Breast epithelium (tissue), 4 donors: Measurements from ENCODE around the gene RPH3AL. TPM values are rescaled to one million over a fixed set of nuclear protein-coding genes. Genes with fewer than 3 reads are reported as not detected.

ENCODE experiments used
- DNase-seq, 2 donors: peaks; one replicate each; pipeline ENCODE4 v3.0.0-alpha.2; 2019; ENCODE audit warnings: low spot score in 2 of 2
- H3K27ac ChIP-seq, 2 donors: fragments of 200-600 bp; sonication (generic) in 1 of 2; one replicate each; pipeline ENCODE4 v1.5.1; 2016 to 2019; ENCODE audit warnings: mild to moderate bottlenecking in 1 of 2
- H3K27me3 ChIP-seq, 2 donors: fragments of 200-600 bp; sonication (generic) in 1 of 2; one replicate each; pipeline versions ENCODE4 v1.5.1 to v1.6.0; 2017 to 2019; ENCODE audit warnings: control low read depth in 1 of 2, mild to moderate bottlenecking in 1 of 2
- H3K36me3 ChIP-seq: fragments of 200-600 bp; one replicate; pipeline ENCODE4 v1.5.1; 2019
- H3K4me1 ChIP-seq, 2 donors: fragments of 200-600 bp; sonication (generic); one replicate each; pipeline ENCODE4 v1.5.1; 2016 to 2019; ENCODE audit warnings: control low read depth in 1 of 2
- H3K4me3 ChIP-seq, 3 donors: fragments of 200-600 bp; sonication (generic); 1 replicate in 2 of 3; 2 replicates in 1 of 3; pipeline ENCODE4 v1.5.1; 2016 to 2019; ENCODE audit warnings: mild to moderate bottlenecking in 3 of 3, moderate library complexity in 2 of 3
- H3K9me3 ChIP-seq, 2 donors: fragments of 200-600 bp; sonication (generic) in 1 of 2; one replicate each; pipeline ENCODE4 v1.5.1; 2016 to 2019; ENCODE audit warnings: control low read depth in 1 of 2
- CTCF ChIP-seq, 3 donors: fragments of 450-650 bp; IDR thresholded peaks; one replicate each; pipeline ENCODE4 v1.5.1; 2016 to 2017; ENCODE audit warnings: antibody characterized with exemption in 3 of 3, mild to moderate bottlenecking in 3 of 3, moderate library complexity in 3 of 3
- POLR2A ChIP-seq: fragments of 450-650 bp; IDR thresholded peaks from one replicate; pipeline ENCODE4 v1.6.1; 2016; ENCODE audit warnings: antibody characterized with exemption, mild to moderate bottlenecking, moderate library complexity
- POLR2AphosphoS5 ChIP-seq, 3 donors: sonication (generic); formaldehyde crosslinking; IDR thresholded peaks; one replicate each; pipeline ENCODE4 v1.6.1; 2017; ENCODE audit warnings: antibody characterized with exemption in 3 of 3
- intact Hi-C: fragments of 100-400 bp; cut with DNase I; formaldehyde crosslinking; loops from one replicate; pipeline ENCODE4 v1.15.1; 2023; ENCODE audit warnings: low total_unique reads
- total RNA-seq, 3 donors: library from RNA; depleted of rRNA; stranded (reverse); fragments of >200 nt; gene quantifications; one replicate each; pipeline ENCODE4 v1.1.0, GENCODE V29; 2016

The RPH3AL gene
- total RNA-seq, 3 donors from 2014 or later: 9.6 to 15.7 (median 15.4) TPM

GRCh38 chr17:238964-239259, 113.7 kb downstream of the RPH3AL start:
- no peak overlapping the region for H3K27ac ChIP-seq
- intact Hi-C loops: no loop called here
- H3K36me3 ChIP-seq: no peaks in the 10 kb centered on the region
- no peak for TF ChIP-seq POLR2AphosphoS5 (IDR thresholded peaks at IDR 0.05)
- TF ChIP-seq CTCF (IDR thresholded peaks at IDR 0.05): no peak
- TF ChIP-seq POLR2A: no peak
- H3K4me1 ChIP-seq: no peaks in the 10 kb centered on the region
- no peaks in the 10 kb centered on the region for H3K27me3 ChIP-seq
- DNase-seq: no peak
- H3K4me3 ChIP-seq: no peak overlapping the region
- no peaks in the 10 kb centered on the region for H3K9me3 ChIP-seq

- no peaks in the 10 kb centered on the region for H3K36me3 ChIP-seq
- no peaks in the 10 kb centered on the region for H3K9me3 ChIP-seq
- H3K27ac ChIP-seq: no peak overlapping the region
- no peak overlapping the region for H3K4me3 ChIP-seq
- H3K4me1 ChIP-seq: no peaks in the 10 kb centered on the region
- H3K27me3 ChIP-seq: no peaks in the 10 kb centered on the region
- intact Hi-C loops: no loop called here
- TF ChIP-seq CTCF (IDR thresholded peaks at IDR 0.05) (no peak), POLR2A (no peak), POLR2AphosphoS5 (IDR thresholded peaks at IDR 0.05) (no peak)
- DNase-seq: no peak
Measured at GRCh38 chr17:238071-238963, 114.3 kb downstream of the RPH3AL start.

GRCh38 chr17:237406-237955, 115.1 kb downstream of the RPH3AL start:
- H3K9me3 ChIP-seq: no peaks in the 10 kb centered on the region
- DNase-seq: no peak

GRCh38 chr17:236641-237405, 115.8 kb downstream of the RPH3AL start:
- Histone ChIP-seq H3K9me3 (no peaks in the 10 kb centered on the region), H3K4me1 (no peaks in the 10 kb centered on the region), H3K27ac (no peak overlapping the region), H3K36me3 (no peaks in the 10 kb centered on the region), H3K27me3 (no peaks in the 10 kb centered on the region), H3K4me3 (no peak overlapping the region)
- DNase-seq: no peak
- TF ChIP-seq CTCF (IDR thresholded peaks at IDR 0.05) (no peak), POLR2AphosphoS5 (IDR thresholded peaks at IDR 0.05) (no peak), POLR2A (no peak)
- intact Hi-C loops: no loop called here

More at GRCh38 chr17:237406-237955, 115.1 kb downstream of the RPH3AL start:
- Histone ChIP-seq H3K27ac (no peak overlapping the region), H3K27me3 (no peaks in the 10 kb centered on the region), H3K36me3 (no peaks in the 10 kb centered on the region), H3K4me1 (no peaks in the 10 kb centered on the region), H3K4me3 (no peak overlapping the region)
- no peak for TF ChIP-seq CTCF (IDR thresholded peaks at IDR 0.05)
- TF ChIP-seq POLR2A: no peak
- no peak for TF ChIP-seq POLR2AphosphoS5 (IDR thresholded peaks at IDR 0.05)
- intact Hi-C loops: no loop called here
